HCT116 (cell line): ENCODE data around the gene KCNE4. TPM values are rescaled to one million over a fixed set of nuclear protein-coding genes. Genes with fewer than 3 reads are reported as not detected.

Source experiments
- ATAC-seq: fragments of 200-7000 bp; cut with Tn5 transposase; 2 replicates; pipeline ENCODE4 v1.9.1; 2020; ENCODE audit warnings: mild to moderate bottlenecking, moderate library complexity
- BruUV-seq: library from RNA; stranded (reverse); fragments of 400-500 nt; replicated peaks from 2 replicates; lab custom pipeline; 2021; lab: Mats Ljungman, UMichigan
- CTCF ChIA-PET: fragments of 300-600 bp; sonication (Branson Sonifier 250); formaldehyde crosslinking; loops from one replicate; lab custom pipeline; 2021; ENCODE audit warnings: antibody characterized with exemption; lab: Charles Lee
- POLR2A ChIA-PET: fragments of 300-600, 350-600 bp; sonication (Branson Sonifier 250); formaldehyde crosslinking; loops from one replicate; lab custom pipeline; 2021; ENCODE audit warnings: antibody characterized with exemption; lab: Charles Lee
- RAD21 ChIA-PET, 2 experiments: fragments of 300-600 bp; sonication (Branson Sonifier 250); formaldehyde crosslinking; loops; one replicate each; lab custom pipeline; 2023; ENCODE audit warnings: low total read pairs in 2 of 2; ENCODE audit not compliant: uncharacterized antibody in 2 of 2, unreplicated experiment in 2 of 2, low non-redundant PET in 1 of 2; lab: Charles Lee
- DNase-seq: peaks from one replicate; pipeline ENCODE4 v3.0.0-alpha.2; 2010; ENCODE audit warnings: low read depth, low spot score
- H2AFZ ChIP-seq: fragments of 200-600 bp; shearing (Covaris generic), sonication (generic); 2 replicates; pipeline ENCODE4 v1.6.1; 2017; ENCODE audit warnings: low read depth, mixed run types, mixed read lengths, antibody characterized with exemption, low read length; ENCODE audit not compliant: poor library complexity, severe bottlenecking
- H3K27ac ChIP-seq: 2 replicates; pipeline ENCODE4 v1.5.1; 2012; ENCODE audit warnings: low read depth, low read length
- H3K27me3 ChIP-seq: fragments of 200-600 bp; sonication (generic); 2 replicates; pipeline ENCODE4 v1.6.1; 2016; ENCODE audit warnings: mixed run types, low read length, mixed read lengths; ENCODE audit not compliant: insufficient read depth
- H3K36me3 ChIP-seq, 2 experiments: fragments of 200-500 bp in 1 of 2; fragments of 200-600 bp in 1 of 2; sonication (Bioruptor generic) in 1 of 2; sonication (generic) in 1 of 2; 2 replicates each; pipeline versions ENCODE4 v1.5.1 to v1.6.1; 2014 to 2016; ENCODE audit warnings: low read length in 2 of 2, inconsistent platforms in 1 of 2, mixed read lengths in 1 of 2, mixed run types in 1 of 2; ENCODE audit not compliant: insufficient read depth in 2 of 2, control insufficient read depth in 1 of 2
- H3K4me1 ChIP-seq, 2 experiments: fragments of 200-600 bp in 1 of 2; sonication (generic) in 1 of 2; 2 replicates each; pipeline versions ENCODE4 v1.5.1 to v1.6.1; 2012 to 2017; ENCODE audit warnings: low read length in 2 of 2, inconsistent platforms in 1 of 2, mild to moderate bottlenecking in 1 of 2, mixed read lengths in 1 of 2, mixed run types in 1 of 2, moderate library complexity in 1 of 2; ENCODE audit not compliant: insufficient read depth in 2 of 2, control insufficient read depth in 1 of 2
- H3K4me2 ChIP-seq: fragments of 200-600 bp; sonication (generic); 2 replicates; pipeline ENCODE4 v1.6.1; 2017; ENCODE audit warnings: mixed run types, low read length, mixed read lengths
- H3K4me3 ChIP-seq, 2 experiments: fragments of 200-600 bp in 1 of 2; sonication (generic) in 1 of 2; replicated peaks in 1 of 2; 2 replicates each; pipeline ENCODE4 v1.5.1; 2011 to 2016; ENCODE audit warnings: low read length in 2 of 2, control low read depth in 1 of 2, low read depth in 1 of 2, mild to moderate bottlenecking in 1 of 2, mixed read lengths in 1 of 2, mixed run types in 1 of 2
- H3K79me2 ChIP-seq: fragments of 200-600 bp; sonication (generic); 2 replicates; pipeline ENCODE4 v1.6.1; 2017; ENCODE audit warnings: mild to moderate bottlenecking, mixed run types, low read length, moderate library complexity, mixed read lengths; ENCODE audit not compliant: insufficient read depth
- H3K9ac ChIP-seq: fragments of 200-600 bp; sonication (generic); 2 replicates; pipeline ENCODE4 v1.6.1; 2016; ENCODE audit warnings: low read length, mixed read lengths
- H3K9me2 ChIP-seq: fragments of 200-600 bp; sonication (generic), shearing (Covaris generic); 2 replicates; pipeline ENCODE4 v1.6.1; 2017; ENCODE audit warnings: mixed run types, mild to moderate bottlenecking, moderate library complexity; ENCODE audit not compliant: insufficient read depth
- H3K9me3 ChIP-seq, 2 experiments: fragments of 200-500 bp in 1 of 2; fragments of 200-600 bp in 1 of 2; sonication (Bioruptor generic) in 1 of 2; sonication (generic) in 1 of 2; 2 replicates each; pipeline ENCODE4 v1.6.1; 2014 to 2017; ENCODE audit warnings: low read length in 2 of 2, mixed read lengths in 2 of 2, inconsistent platforms in 1 of 2, low read depth in 1 of 2, mild to moderate bottlenecking in 1 of 2, mixed run types in 1 of 2, moderate library complexity in 1 of 2; ENCODE audit not compliant: control insufficient read depth in 1 of 2, insufficient read depth in 1 of 2
- H4K20me1 ChIP-seq: fragments of 200-600 bp; sonication (generic), shearing (Covaris generic); 2 replicates; pipeline ENCODE4 v1.6.1; 2017; ENCODE audit warnings: mixed run types, mild to moderate bottlenecking, moderate library complexity; ENCODE audit not compliant: insufficient read depth
- CBX3 ChIP-seq: IDR thresholded peaks from 2 replicates; pipeline ENCODE4 v1.6.1; 2012; ENCODE audit warnings: low read depth
- CEBPB ChIP-seq: IDR thresholded peaks from 2 replicates; pipeline ENCODE4 v1.6.1; 2012; ENCODE audit warnings: low read depth
- POLR2A ChIP-seq: IDR thresholded peaks from 2 replicates; pipeline ENCODE4 v1.7.0; 2011; ENCODE audit warnings: borderline replicate concordance; ENCODE audit not compliant: insufficient read depth, insufficient read length; ENCODE audit errors: extremely low read depth
- POLR2AphosphoS5 ChIP-seq: IDR thresholded peaks from 2 replicates; pipeline ENCODE4 v1.6.1; 2011; ENCODE audit warnings: mild to moderate bottlenecking, low read depth, low read length, moderate library complexity
- SIN3A ChIP-seq: IDR thresholded peaks from 2 replicates; pipeline ENCODE4 v1.6.1; 2012; ENCODE audit warnings: low read depth
- TCF7L2 ChIP-seq: IDR thresholded peaks from 2 replicates; pipeline ENCODE4 v1.7.0; 2011; ENCODE audit warnings: borderline replicate concordance, inconsistent platforms; ENCODE audit not compliant: insufficient read depth, insufficient read length; ENCODE audit errors: extremely low read depth
- YY1 ChIP-seq: IDR thresholded peaks from 2 replicates; pipeline ENCODE4 v1.6.1; 2011; ENCODE audit warnings: low read length, low read depth, moderate library complexity, mild to moderate bottlenecking; ENCODE audit not compliant: insufficient replicate concordance; ENCODE audit errors: extremely low read depth
- ZFX ChIP-seq: fragments of 450-650 bp; IDR thresholded peaks from 2 replicates; pipeline ENCODE4 v1.6.1; 2017
- ZNF274 ChIP-seq: fragments of 200-500 bp; sonication (Bioruptor generic); IDR thresholded peaks from 2 replicates; pipeline ENCODE4 v1.6.1; 2014; ENCODE audit warnings: mild to moderate bottlenecking, low read depth, low read length, inconsistent platforms
- intact Hi-C: fragments of 100-400 bp; cut with micrococcal nuclease; formaldehyde crosslinking; loops from 2 replicates; pipeline ENCODE4 v1.10.0; 2022
- total RNA-seq: library from RNA; stranded (reverse); gene quantifications from one replicate; pipeline ENCODE4 v1.2.1, GENCODE V29; 2021; ENCODE audit not compliant: unreplicated experiment
- TF ChIP-seq, protein P1 (sequence below): IDR thresholded peaks from 2 replicates; pipeline ENCODE4 v1.6.1; 2012
- TF ChIP-seq, protein P2 (sequence below): IDR thresholded peaks from 2 replicates; pipeline ENCODE4 v1.6.1; 2011; ENCODE audit warnings: mild to moderate bottlenecking, low read length, moderate library complexity; ENCODE audit not compliant: insufficient replicate concordance; ENCODE audit errors: extremely low read depth

Gene KCNE4
- total RNA-seq, 1 experiment from 2014 or later, result not detected

DNA sequence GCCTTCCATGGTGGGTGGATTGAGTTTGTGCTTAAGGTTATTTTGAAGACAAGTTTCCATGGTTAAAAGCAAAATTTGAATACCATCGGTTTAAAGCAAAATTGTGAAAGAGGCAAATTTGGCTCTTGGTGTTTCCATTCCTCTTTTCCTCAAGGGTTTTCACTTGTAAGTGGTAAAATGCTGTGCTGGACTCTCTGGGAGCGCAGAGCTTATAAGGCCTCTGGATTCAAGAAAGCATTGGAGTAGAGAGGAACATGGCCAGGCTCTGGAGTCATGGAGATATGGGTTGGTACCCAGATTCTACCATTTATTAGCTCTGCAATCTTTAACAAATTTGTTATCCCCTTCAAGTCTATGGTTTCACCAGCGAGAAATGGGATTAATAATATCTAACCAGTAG, 17.5 kb downstream of the KCNE4 start:
- Histone ChIP-seq H3K9me3 (no peaks in the 10 kb centered on the region), H3K9ac (no peak overlapping the region), H2AFZ (no peak overlapping the region), H3K27me3 (no peaks in the 10 kb centered on the region), H3K4me1 (no peaks in the 10 kb centered on the region), H3K4me2 (no peak overlapping the region), H3K9me2 (no peaks in the 10 kb centered on the region; the same call in 1 of the 2 replicates), H3K79me2 (no peaks in the 10 kb centered on the region), H3K36me3 (no peaks in the 10 kb centered on the region), H3K27ac (no peak overlapping the region), H3K4me3 (no peak overlapping the region), H4K20me1 (no peaks in the 10 kb centered on the region)
- TF ChIP-seq POLR2AphosphoS5, result no peak
- TF ChIP-seq ZFX, result no peak
- TF ChIP-seq TCF7L2, result no peak
- TF ChIP-seq SIN3A, result no peak
- POLR2A ChIA-PET, result no interaction called here
- CTCF ChIA-PET, result no interaction called here
- ATAC-seq, result no peak
- intact Hi-C loops, result no loop called here
- no TSS peak for BruUV-seq
- RAD21 ChIA-PET, result no interaction called here
- DNase-seq, result no peak

DNA sequence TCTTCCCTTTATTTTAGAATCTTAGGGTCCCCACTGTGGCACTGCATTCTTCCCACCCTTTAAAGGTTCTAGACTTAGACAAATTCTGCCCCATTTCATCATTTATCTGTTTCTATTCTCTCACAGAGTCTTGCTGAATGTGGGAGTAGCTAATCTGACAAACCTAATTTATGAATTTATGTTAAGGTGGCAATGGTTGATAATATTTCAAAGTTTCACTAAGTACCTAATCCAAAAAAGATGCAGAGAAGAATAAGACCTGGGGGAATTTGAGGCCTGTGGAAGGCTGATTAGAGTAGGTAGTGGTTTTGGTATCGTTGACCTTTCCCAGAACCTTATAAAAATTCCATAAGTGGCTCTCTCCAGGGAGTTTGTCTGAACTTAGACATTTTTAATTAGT, 18.0 kb downstream of the KCNE4 start:
- BruUV-seq, result no TSS peak
- Histone ChIP-seq H3K4me1 (no peaks in the 10 kb centered on the region), H3K9me3 (no peaks in the 10 kb centered on the region), H3K27ac (no peak overlapping the region)
- RAD21 ChIA-PET, result no interaction called here
- intact Hi-C loops, result no loop called here
- TF ChIP-seq CEBPB (no peak), ZNF274 (no peak), CBX3 (no peak), POLR2A (no peak), YY1 (no peak)
- TF ChIP-seq, protein P1, sequence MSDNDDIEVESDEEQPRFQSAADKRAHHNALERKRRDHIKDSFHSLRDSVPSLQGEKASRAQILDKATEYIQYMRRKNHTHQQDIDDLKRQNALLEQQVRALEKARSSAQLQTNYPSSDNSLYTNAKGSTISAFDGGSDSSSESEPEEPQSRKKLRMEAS, result no peak
- TF ChIP-seq, protein P2, sequence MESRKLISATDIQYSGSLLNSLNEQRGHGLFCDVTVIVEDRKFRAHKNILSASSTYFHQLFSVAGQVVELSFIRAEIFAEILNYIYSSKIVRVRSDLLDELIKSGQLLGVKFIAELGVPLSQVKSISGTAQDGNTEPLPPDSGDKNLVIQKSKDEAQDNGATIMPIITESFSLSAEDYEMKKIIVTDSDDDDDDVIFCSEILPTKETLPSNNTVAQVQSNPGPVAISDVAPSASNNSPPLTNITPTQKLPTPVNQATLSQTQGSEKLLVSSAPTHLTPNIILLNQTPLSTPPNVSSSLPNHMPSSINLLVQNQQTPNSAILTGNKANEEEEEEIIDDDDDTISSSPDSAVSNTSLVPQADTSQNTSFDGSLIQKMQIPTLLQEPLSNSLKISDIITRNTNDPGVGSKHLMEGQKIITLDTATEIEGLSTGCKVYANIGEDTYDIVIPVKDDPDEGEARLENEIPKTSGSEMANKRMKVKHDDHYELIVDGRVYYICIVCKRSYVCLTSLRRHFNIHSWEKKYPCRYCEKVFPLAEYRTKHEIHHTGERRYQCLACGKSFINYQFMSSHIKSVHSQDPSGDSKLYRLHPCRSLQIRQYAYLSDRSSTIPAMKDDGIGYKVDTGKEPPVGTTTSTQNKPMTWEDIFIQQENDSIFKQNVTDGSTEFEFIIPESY, result no peak
- TF ChIP-seq, all 23 proteins: peak for 0
- Histone ChIP-seq H4K20me1 (no peaks in the 10 kb centered on the region), H3K4me3 (no peak overlapping the region), H3K27me3 (no peaks in the 10 kb centered on the region), H2AFZ (no peak overlapping the region), H3K9ac (no peak overlapping the region), H3K36me3 (no peaks in the 10 kb centered on the region), H3K79me2 (no peaks in the 10 kb centered on the region), H3K9me2 (no peaks in the 10 kb centered on the region; the same call in 1 of the 2 replicates), H3K4me2 (no peak overlapping the region)
- DNase-seq, result no peak
- no peak for ATAC-seq
- ChIA-PET CTCF (no interaction called here), POLR2A (no interaction called here)
